Keratinocyte (primary cell): ENCODE data around the gene KCNJ6. TPM values are rescaled to one million over a fixed set of nuclear protein-coding genes. Genes with fewer than 3 reads are reported as not detected.
A peak's percentile ranks its signal among the peaks of the same experiment; 100 is the strongest.

ENCODE experiments used
- DNase-seq: peaks from one replicate; pipeline ENCODE4 v3.0.0-alpha.2; 2011; ENCODE audit warnings: low read depth, missing footprints, low spot score
- FAIRE-seq: peaks from 2 replicates; lab custom pipeline; 2011; peaks lifted over from hg19 to GRCh38; lab: Jason Lieb, UNC
- H2AFZ ChIP-seq: 2 replicates; pipeline ENCODE4 v1.6.0; 2012; ENCODE audit warnings: low read length, control low read depth, inconsistent platforms; ENCODE audit not compliant: control insufficient read depth
- H3K27ac ChIP-seq: 2 replicates; pipeline ENCODE4 v1.5.1; 2011; ENCODE audit warnings: low read length; ENCODE audit not compliant: control insufficient read depth, insufficient read depth
- H3K27me3 ChIP-seq: 3 replicates; pipeline ENCODE4 v1.6.0; 2011; ENCODE audit warnings: low read length; ENCODE audit not compliant: control insufficient read depth, insufficient read depth; ENCODE audit errors: extremely low read depth
- H3K36me3 ChIP-seq, 2 experiments: 2 replicates in 1 of 2; 3 replicates in 1 of 2; pipeline ENCODE4 v1.5.1; 2011; ENCODE audit warnings: low read length in 2 of 2, mild to moderate bottlenecking in 1 of 2; ENCODE audit not compliant: control insufficient read depth in 2 of 2, insufficient read depth in 2 of 2; ENCODE audit errors: extremely low read depth in 1 of 2
- H3K4me1 ChIP-seq: 3 replicates; pipeline ENCODE4 v1.5.1; 2011; ENCODE audit warnings: low read length; ENCODE audit not compliant: control insufficient read depth, insufficient read depth; ENCODE audit errors: extremely low read depth
- H3K4me2 ChIP-seq: 3 replicates; pipeline ENCODE4 v1.6.0; 2011; ENCODE audit warnings: low read depth, low read length; ENCODE audit not compliant: control insufficient read depth, insufficient read depth; ENCODE audit errors: extremely low read depth
- H3K4me3 ChIP-seq, 3 experiments: fragments of 200-600 bp in 1 of 3; sonication (generic) in 1 of 3; 2 replicates in 2 of 3; 3 replicates in 1 of 3; pipeline ENCODE4 v1.5.1; 2011 to 2016; ENCODE audit warnings: low read length in 3 of 3, mild to moderate bottlenecking in 3 of 3, control low read depth in 2 of 3, inconsistent platforms in 1 of 3, low read depth in 1 of 3, mixed read lengths in 1 of 3, mixed run types in 1 of 3, moderate library complexity in 1 of 3; ENCODE audit not compliant: control insufficient read depth in 2 of 3, insufficient read depth in 2 of 3; ENCODE audit errors: extremely low read depth in 1 of 3
- H3K79me2 ChIP-seq: 2 replicates; pipeline ENCODE4 v1.6.0; 2012; ENCODE audit warnings: low read length; ENCODE audit not compliant: control insufficient read depth, insufficient read depth
- H3K9ac ChIP-seq: 3 replicates; pipeline ENCODE4 v1.6.0; 2011; ENCODE audit warnings: low read length; ENCODE audit not compliant: control insufficient read depth, insufficient read depth; ENCODE audit errors: extremely low read depth
- H3K9me1 ChIP-seq: 3 replicates; pipeline ENCODE4 v1.6.0; 2011; ENCODE audit warnings: low read length; ENCODE audit not compliant: control insufficient read depth, insufficient read depth; ENCODE audit errors: extremely low read depth
- H3K9me3 ChIP-seq: 2 replicates; pipeline ENCODE4 v1.5.1; 2012; ENCODE audit warnings: low read depth, low read length; ENCODE audit not compliant: control insufficient read depth
- H4K20me1 ChIP-seq: 3 replicates; pipeline ENCODE4 v1.6.0; 2011; ENCODE audit warnings: low read length; ENCODE audit not compliant: control insufficient read depth, insufficient read depth; ENCODE audit errors: extremely low read depth
- EZH2 ChIP-seq: IDR thresholded peaks from one replicate; pipeline ENCODE4 v1.6.1; 2012; ENCODE audit warnings: inconsistent platforms, mild to moderate bottlenecking, low read length, moderate library complexity
- dilution Hi-C: fragments of 300-500 bp; cut with MboI; formaldehyde crosslinking; loops from one replicate; pipeline ENCODE4 v1.7.0; 2020; ENCODE audit warnings: low sequenced_read_pairs; ENCODE audit not compliant: extremely low pct_ligation_motif_present
- polyA plus RNA-seq, 5 experiments: library from polyadenylated mRNA; depleted of rRNA in 3 of 5; stranded (reverse) in 3 of 5; stranded (forward) in 1 of 5; unstranded in 1 of 5; fragments of >200 nt; gene quantifications; 1 replicate in 1 of 5; 2 replicates in 3 of 5; 3 replicates in 1 of 5; pipeline versions ENCODE4 v1.2.1 to v1.2.3, GENCODE V29; 2011 to 2012; ENCODE audit warnings: missing spikeins in 2 of 5, low read depth in 1 of 5, low replicate concordance in 1 of 5
- TF ChIP-seq, protein P1 (sequence below), 3 experiments: IDR thresholded peaks in 1 of 3; conservative IDR thresholded peaks in 1 of 3; optimal IDR thresholded peaks in 1 of 3; 2 replicates in 2 of 3; 3 replicates in 1 of 3; pipeline versions ENCODE3 to v1.5.1; 2011; ENCODE audit warnings: low read length in 3 of 3, mild to moderate bottlenecking in 3 of 3, moderate library complexity in 2 of 3, control low read depth in 1 of 3, inconsistent platforms in 1 of 3; ENCODE audit not compliant: insufficient read depth in 2 of 3; ENCODE audit errors: extremely low read depth in 1 of 3

Gene KCNJ6
- polyA plus RNA-seq, 1 donor (not counting 4 experiments of a cell fraction or from before 2014, with no cell fraction given): not detected

DNA sequence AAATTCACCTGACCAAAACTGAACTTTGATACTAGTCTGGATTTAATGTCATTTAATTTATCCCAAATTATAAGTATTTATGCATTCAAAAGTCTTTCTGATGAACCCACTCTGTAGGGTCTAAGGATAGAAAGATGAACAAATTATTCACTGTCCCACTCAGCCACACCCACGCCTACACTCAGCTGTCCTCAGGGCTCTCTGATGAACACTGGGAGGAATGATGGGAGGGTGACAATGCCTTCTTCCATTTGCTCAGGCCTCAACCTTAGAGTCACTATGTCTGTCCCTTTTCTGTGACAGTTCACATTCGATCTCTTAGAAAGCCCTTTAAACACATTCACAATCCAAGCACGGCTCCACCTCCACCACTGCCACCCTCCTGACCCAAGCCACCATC, 41.8 kb downstream of the KCNJ6 start:
- H4K20me1 ChIP-seq: no peaks in the 10 kb centered on the region
- peaks cover 39% of the 10 kb centered on the region for H3K4me1 ChIP-seq
- H3K9me3 ChIP-seq: no peaks in the 10 kb centered on the region
- no peak overlapping the region for H3K9ac ChIP-seq
- H3K27ac ChIP-seq: no peak overlapping the region
- H3K4me2 ChIP-seq: no peak overlapping the region
- DNase-seq (no peak), FAIRE-seq (no peak)
- no peaks in the 10 kb centered on the region for H3K36me3 ChIP-seq
- no peak overlapping the region for H3K4me3 ChIP-seq
- dilution Hi-C loops: no loop called here
- H3K9me1 ChIP-seq: peaks cover 2% of the 10 kb centered on the region
- H2AFZ ChIP-seq: no peak overlapping the region
- no peak for TF ChIP-seq EZH2
- TF ChIP-seq, protein P1, sequence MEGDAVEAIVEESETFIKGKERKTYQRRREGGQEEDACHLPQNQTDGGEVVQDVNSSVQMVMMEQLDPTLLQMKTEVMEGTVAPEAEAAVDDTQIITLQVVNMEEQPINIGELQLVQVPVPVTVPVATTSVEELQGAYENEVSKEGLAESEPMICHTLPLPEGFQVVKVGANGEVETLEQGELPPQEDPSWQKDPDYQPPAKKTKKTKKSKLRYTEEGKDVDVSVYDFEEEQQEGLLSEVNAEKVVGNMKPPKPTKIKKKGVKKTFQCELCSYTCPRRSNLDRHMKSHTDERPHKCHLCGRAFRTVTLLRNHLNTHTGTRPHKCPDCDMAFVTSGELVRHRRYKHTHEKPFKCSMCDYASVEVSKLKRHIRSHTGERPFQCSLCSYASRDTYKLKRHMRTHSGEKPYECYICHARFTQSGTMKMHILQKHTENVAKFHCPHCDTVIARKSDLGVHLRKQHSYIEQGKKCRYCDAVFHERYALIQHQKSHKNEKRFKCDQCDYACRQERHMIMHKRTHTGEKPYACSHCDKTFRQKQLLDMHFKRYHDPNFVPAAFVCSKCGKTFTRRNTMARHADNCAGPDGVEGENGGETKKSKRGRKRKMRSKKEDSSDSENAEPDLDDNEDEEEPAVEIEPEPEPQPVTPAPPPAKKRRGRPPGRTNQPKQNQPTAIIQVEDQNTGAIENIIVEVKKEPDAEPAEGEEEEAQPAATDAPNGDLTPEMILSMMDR (optimal IDR thresholded peaks at IDR 0.05 in 1 of 3, IDR thresholded peaks at IDR 0.05 in 1 of 3, conservative IDR thresholded peaks at IDR 0.05 in 1 of 3; ENCODE audit: extremely low read depth in 1 of 3, insufficient read depth in 2 of 3, low read length in 3 of 3): no peak
- H3K79me2 ChIP-seq: no peaks in the 10 kb centered on the region
- no peaks in the 10 kb centered on the region for H3K27me3 ChIP-seq

DNA sequence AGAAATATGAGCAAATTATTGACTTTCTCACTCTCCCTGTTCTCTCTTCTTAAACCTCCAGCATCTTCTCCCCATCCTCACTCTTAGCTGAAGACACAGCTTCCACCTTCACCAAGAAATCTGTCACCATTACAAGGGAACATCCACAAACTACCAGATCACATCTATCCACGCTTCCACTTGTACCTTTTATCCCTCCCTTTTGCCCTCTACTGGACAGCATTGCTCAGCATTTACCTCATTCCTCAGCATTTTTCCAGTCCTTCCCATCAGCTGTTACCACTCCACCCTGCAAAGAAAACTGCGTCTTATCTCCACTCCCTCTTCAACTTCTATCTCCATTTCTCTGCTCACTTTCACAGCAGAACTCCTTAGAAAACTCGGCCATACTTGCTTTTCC, 42.6 kb downstream of the KCNJ6 start:
- H3K4me1 ChIP-seq: peaks cover 39% of the 10 kb centered on the region
- H3K36me3 ChIP-seq: no peaks in the 10 kb centered on the region
- dilution Hi-C loops: no loop called here
- H3K4me3 ChIP-seq: no peak overlapping the region
- no peak overlapping the region for H3K27ac ChIP-seq
- no peaks in the 10 kb centered on the region for H3K27me3 ChIP-seq
- H3K79me2 ChIP-seq: no peaks in the 10 kb centered on the region
- TF ChIP-seq EZH2: no peak
- TF ChIP-seq, protein P1 (optimal IDR thresholded peaks at IDR 0.05 in 1 of 3, IDR thresholded peaks at IDR 0.05 in 1 of 3, conservative IDR thresholded peaks at IDR 0.05 in 1 of 3; ENCODE audit: extremely low read depth in 1 of 3, insufficient read depth in 2 of 3, low read length in 3 of 3): peak; percentile 18 to 47 (median 23)
- FAIRE-seq: no peak
- H3K9ac ChIP-seq: no peak overlapping the region
- no peak overlapping the region for H3K4me2 ChIP-seq
- no peak overlapping the region for H2AFZ ChIP-seq
- no peaks in the 10 kb centered on the region for H3K9me1 ChIP-seq
- no peak for DNase-seq
- H4K20me1 ChIP-seq: no peaks in the 10 kb centered on the region
- H3K9me3 ChIP-seq: no peaks in the 10 kb centered on the region
